Measurements from ENCODE around the gene NINJ2.

The NINJ2 gene

DNA sequence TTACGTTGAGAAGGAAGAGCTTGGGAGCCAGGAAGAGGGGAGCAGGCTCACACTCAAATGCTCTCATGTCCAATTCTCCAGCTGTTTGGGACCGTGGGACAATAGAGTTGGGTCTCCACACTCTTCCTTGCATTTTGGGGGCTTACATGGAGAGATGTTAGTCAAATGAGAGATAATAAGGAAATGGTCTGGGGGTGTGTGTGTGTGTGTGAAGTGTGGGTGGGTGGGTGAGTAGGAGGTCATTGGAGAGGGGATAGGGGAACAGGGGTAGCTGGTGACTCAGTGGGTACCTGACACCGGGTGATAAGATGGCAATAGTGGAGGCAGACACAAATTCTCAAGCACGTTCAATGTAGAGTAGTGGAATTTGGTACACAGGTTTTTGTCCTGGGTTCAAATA is 135.5 kb downstream of the NINJ2 start:
- H3K4me3 ChIP-seq (ENCODE audit: low read depth, low read length): no peak overlapping the region
- CTCF ChIA-PET: interaction anchor here (1.4 to 1.9 kb wide), 3 partner anchors 15 to 85 kb away, joined by 3 to 9 read pairs (median 7); no protein-coding TSS in a partner anchor
- no peak for TF ChIP-seq CTCF (IDR thresholded peaks at IDR 0.05; ENCODE audit: insufficient read depth, low read length, missing control alignments)
- POLR2A ChIA-PET: no interaction called here
- DNase-seq (ENCODE audit: low read depth, low spot score): no peak

GRCh38 chr12:527241-527640 is 136.0 kb downstream of the NINJ2 start:
- no peak overlapping the region for H3K4me3 ChIP-seq (ENCODE audit: low read depth, low read length)
- TF ChIP-seq CTCF (IDR thresholded peaks at IDR 0.05; ENCODE audit: insufficient read depth, low read length, missing control alignments): no peak
- no peak for DNase-seq (ENCODE audit: low read depth, low spot score)
- ChIA-PET CTCF (interaction anchor here (1.9 kb wide), 1 partner anchor 20 kb away, joined by 9 read pairs; no protein-coding TSS in a partner anchor), POLR2A (no interaction called here)

GRCh38 chr12:526089-526488 is 137.2 kb downstream of the NINJ2 start:
- CTCF ChIA-PET: interaction anchor here (1.5 kb wide), 1 partner anchor 83 kb away, joined by 6 read pairs; no protein-coding TSS in a partner anchor
- DNase-seq (ENCODE audit: low read depth, low spot score): no peak
- POLR2A ChIA-PET: no interaction called here
- TF ChIP-seq CTCF (IDR thresholded peaks at IDR 0.05; ENCODE audit: insufficient read depth, low read length, missing control alignments): no peak
- no peak overlapping the region for H3K4me3 ChIP-seq (ENCODE audit: low read depth, low read length)

DNA sequence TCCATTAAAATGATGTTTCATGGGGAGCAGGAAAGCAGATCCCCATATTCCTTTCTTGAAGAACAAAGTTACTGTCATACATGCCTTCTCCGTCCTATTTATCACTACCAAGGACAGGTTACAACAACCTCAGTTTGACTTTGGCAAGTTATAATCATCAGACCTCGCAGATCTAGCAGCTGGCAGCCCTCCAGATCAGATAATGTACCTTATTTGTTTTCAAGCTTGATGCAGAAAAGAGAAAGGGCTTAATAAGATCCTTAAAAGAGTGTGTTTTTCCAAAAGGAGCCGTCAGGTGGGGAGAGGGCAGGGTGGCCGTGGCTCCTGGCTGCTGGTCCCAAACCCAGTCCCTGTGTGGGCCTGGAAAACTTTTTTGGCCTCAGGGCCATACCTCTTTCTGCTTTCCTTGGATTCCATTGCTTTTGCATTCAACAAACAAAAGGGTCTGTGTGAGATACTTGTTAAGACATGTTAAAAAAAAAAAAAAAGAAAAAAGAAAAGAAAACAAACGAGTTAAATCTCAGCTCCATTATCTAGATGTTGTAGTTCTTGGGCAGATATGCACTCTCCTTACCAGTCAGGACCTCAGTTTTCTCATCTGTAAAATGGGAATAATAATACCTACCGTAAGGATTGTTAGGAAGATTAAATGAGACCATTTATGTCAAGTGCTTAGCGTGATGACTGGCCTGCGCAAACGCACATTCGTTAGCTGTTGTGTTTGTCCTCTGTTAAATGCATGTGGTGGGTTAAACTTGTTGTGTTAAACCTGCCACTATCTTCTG is 138.9 kb downstream of the NINJ2 start:
- no peak for DNase-seq (ENCODE audit: low read depth, low spot score)
- POLR2A ChIA-PET: no interaction called here
- no peak overlapping the region for H3K4me3 ChIP-seq (ENCODE audit: low read depth, low read length)
- CTCF ChIA-PET: interaction anchor here (0.7 to 1.5 kb wide), 4 partner anchors 20 to 82 kb away, joined by 3 to 6 read pairs (median 4); no protein-coding TSS in a partner anchor
- no peak for TF ChIP-seq CTCF (IDR thresholded peaks at IDR 0.05; ENCODE audit: insufficient read depth, low read length, missing control alignments)

GRCh38 chr12:522692-523378 is 140.4 kb downstream of the NINJ2 start:
- no peak for TF ChIP-seq CTCF (IDR thresholded peaks at IDR 0.05; ENCODE audit: insufficient read depth, low read length, missing control alignments)
- H3K4me3 ChIP-seq (ENCODE audit: low read depth, low read length): no peak overlapping the region
- DNase-seq (ENCODE audit: low read depth, low spot score): no peak
- POLR2A ChIA-PET: no interaction called here
- CTCF ChIA-PET: interaction anchor here (0.9 to 1.2 kb wide), 2 partner anchors 22 to 80 kb away, joined by 3 read pairs; no protein-coding TSS in a partner anchor

GRCh38 chr12:520119-520518 is 143.1 kb downstream of the NINJ2 start:
- ChIA-PET POLR2A (no interaction called here), CTCF (interaction anchor here (1.1 to 2.3 kb wide), 5 partner anchors 9 to 78 kb away, joined by 3 to 7 read pairs (median 5); no protein-coding TSS in a partner anchor)
- H3K4me3 ChIP-seq (ENCODE audit: low read depth, low read length): no peak overlapping the region
- TF ChIP-seq CTCF (IDR thresholded peaks at IDR 0.05; ENCODE audit: insufficient read depth, low read length, missing control alignments): no peak
- no peak for DNase-seq (ENCODE audit: low read depth, low spot score)

Measured in AG04449 (cell line).